Epithelial cell of esophagus (primary cell): ENCODE data around the gene CDK14.
A peak's percentile ranks its signal among the peaks of the same experiment; 100 is the strongest.

Experiments
- DNase-seq: peaks from one replicate; pipeline ENCODE4 v3.0.0; 2010; ENCODE audit warnings: low read depth
- H3K4me3 ChIP-seq: 2 replicates; pipeline ENCODE4 v1.5.1; 2011; ENCODE audit warnings: mild to moderate bottlenecking, low read length, control low read depth
- TF ChIP-seq, protein P1 (sequence below): IDR thresholded peaks from 2 replicates; pipeline ENCODE4 v1.5.1; 2011; ENCODE audit warnings: low read depth, mild to moderate bottlenecking, low read length, control low read depth, inconsistent platforms; ENCODE audit not compliant: insufficient read depth; ENCODE audit errors: missing control alignments

The CDK14 gene

DNA sequence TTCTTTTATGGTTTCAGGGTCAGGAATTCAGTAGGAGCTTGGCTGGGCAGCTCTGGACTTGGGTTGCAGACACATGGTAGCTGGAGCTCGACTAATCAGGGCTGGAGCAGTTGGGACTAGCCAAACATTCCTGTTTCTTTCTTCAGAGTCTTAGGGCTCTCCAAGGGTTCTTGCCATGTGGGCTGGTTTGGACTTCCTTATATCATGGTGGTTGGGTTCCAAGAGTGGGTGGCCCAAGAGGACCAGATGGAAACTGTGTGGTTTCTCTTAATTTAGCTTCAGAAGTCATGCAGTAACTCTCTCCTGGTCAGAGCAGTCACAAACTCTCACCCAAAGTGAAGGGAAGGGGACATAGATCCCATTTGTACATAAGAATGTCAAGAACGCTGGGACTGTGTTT, 398.0 kb downstream of the CDK14 start:
- no peak overlapping the region for H3K4me3 ChIP-seq
- DNase-seq, result no peak
- TF ChIP-seq, protein P1, sequence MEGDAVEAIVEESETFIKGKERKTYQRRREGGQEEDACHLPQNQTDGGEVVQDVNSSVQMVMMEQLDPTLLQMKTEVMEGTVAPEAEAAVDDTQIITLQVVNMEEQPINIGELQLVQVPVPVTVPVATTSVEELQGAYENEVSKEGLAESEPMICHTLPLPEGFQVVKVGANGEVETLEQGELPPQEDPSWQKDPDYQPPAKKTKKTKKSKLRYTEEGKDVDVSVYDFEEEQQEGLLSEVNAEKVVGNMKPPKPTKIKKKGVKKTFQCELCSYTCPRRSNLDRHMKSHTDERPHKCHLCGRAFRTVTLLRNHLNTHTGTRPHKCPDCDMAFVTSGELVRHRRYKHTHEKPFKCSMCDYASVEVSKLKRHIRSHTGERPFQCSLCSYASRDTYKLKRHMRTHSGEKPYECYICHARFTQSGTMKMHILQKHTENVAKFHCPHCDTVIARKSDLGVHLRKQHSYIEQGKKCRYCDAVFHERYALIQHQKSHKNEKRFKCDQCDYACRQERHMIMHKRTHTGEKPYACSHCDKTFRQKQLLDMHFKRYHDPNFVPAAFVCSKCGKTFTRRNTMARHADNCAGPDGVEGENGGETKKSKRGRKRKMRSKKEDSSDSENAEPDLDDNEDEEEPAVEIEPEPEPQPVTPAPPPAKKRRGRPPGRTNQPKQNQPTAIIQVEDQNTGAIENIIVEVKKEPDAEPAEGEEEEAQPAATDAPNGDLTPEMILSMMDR, result no peak

DNA sequence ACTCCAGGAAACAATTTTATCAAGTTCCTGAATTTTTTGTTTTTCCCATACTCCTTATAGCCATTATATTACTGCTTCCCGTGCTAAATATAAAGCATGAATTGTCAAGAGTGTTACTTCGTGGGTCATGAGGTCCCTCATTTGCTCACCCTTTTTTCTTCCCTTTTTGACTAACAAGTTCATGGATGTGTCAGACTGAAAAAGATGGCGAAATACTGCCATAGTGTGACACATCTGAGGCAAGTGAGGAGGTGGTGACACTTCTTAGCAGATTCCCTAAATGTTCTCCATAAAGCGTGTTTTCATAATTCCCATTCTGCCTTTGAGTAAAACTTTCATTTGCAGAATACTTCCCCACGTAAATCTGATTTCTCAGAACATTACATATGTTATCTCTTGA, 398.5 kb downstream of the CDK14 start:
- TF ChIP-seq, protein P1, result no peak
- H3K4me3 ChIP-seq, result no peak overlapping the region
- peak; percentile 20 for DNase-seq

DNA sequence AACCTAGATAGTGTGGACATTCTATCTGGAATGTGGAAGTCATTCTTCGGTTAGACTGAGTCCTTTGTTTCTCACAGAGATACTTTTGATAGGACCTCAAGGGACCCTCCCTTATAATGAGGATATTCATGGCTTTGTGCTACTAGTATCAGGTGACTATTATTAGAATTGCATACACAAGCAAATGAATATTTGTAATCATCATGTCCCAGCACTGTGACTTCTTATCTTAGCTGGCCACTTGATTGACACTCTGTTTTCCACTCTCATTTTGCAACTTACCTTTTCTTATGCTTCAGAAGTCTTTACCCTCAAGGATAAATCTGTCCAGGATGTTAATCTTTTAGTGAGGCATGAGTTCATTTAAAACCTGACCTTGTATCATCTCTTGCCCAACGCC, 399.9 kb downstream of the CDK14 start:
- no peak overlapping the region for H3K4me3 ChIP-seq
- TF ChIP-seq, protein P1, result no peak
- no peak for DNase-seq

DNA sequence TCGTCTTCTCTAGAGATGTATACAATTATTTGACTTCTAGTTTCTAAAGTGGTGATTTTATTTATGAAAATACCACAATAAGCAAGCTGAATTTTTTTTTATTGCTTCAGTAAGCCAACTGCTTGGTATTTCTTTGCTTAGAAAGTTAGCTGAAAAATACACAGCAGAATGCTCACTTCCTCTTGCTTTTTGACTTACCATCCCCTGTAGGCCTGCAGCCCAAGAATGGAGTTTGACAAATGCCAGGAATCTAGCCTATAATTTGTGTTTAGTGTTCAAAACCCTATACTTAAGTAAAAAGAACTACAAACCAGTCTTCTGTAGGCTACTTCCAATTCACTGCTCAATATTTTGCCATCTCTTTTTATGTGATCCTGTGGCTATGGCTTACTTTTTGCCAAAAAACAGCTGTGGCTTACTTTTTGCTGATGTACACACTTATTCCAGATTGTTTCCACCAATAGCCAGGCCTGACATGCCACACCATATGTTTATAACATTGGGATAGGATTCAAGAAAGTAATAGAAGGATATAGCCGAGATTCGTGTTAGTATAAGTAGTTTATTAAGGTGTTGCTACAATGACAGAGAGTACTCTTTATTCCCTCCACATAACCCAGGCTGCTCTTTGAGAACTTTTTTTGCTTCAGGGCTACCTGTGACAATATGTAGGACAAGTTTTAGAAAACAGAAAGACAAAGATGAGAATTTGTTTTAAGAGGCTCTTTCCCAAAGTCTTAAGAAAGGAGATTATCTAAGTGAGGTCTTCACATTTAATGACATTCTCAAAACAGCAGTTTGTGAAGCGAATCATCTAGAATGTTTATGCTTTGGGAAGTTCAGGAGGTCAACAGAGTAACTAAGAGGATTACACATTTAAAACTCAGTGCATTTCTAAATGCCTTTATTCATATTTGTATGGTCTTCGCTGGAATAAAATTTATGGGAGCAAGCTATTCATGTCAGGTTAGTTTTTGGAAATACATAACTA, 404.2 kb downstream of the CDK14 start:
- H3K4me3 ChIP-seq, result no peak overlapping the region
- no peak for DNase-seq

DNA sequence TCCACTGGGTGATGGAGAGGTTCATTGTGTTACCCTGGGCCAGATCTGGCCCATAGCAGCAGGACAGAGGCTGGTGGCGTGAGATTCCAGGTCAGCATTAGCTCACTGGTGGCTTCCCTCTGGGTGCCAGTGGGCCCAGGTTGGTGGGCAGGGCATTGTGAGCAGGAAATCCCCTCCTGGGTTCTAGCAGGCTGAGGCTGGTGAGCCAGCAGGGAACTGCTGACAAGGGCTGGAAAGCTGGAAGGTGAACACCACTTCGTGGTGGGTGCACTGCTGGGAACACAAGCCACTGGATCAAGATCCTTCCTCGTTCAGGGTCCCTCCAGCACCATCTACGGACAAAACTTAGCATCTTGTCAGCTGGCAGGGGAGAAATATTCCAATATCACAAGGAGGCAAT, 408.9 kb downstream of the CDK14 start:
- TF ChIP-seq, protein P1, result no peak
- no peak for DNase-seq

More for the DNA sequence above, 404.2 kb downstream of the CDK14 start:
- TF ChIP-seq, protein P1, result no peak

DNA sequence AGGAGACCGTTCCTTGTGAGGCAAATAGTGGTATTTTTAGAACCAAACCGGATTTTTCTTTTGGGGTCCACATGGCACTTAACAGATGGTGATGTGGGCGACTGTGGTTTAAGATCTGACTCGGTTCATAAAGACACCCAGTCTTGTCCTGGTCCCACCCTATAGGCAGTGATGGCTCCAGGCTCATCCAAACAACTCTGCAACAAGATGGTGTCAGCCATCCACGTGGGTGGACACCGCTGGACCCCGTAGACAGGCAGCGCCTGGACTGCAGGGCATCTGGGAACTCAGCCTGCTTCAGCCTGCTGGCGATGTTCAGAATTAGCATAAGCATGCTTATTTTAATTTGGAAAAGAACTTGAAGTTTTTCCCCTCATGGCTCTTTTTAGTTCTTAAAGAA, 409.7 kb downstream of the CDK14 start:
- no peak overlapping the region for H3K4me3 ChIP-seq
- DNase-seq, result no peak
- TF ChIP-seq, protein P1, result no peak

More for the DNA sequence above, 408.9 kb downstream of the CDK14 start:
- no peak overlapping the region for H3K4me3 ChIP-seq
